HG02884 (cell line): Measurements from ENCODE around the gene MYH8.

ENCODE experiments used
- ATAC-seq: cut with Tn5 transposase; IDR thresholded peaks from one replicate; pipeline ENCODE4 v1.9.1; 2021; ENCODE audit warnings: mild to moderate bottlenecking, moderate library complexity; ENCODE audit not compliant: unreplicated experiment

Gene MYH8

DNA sequence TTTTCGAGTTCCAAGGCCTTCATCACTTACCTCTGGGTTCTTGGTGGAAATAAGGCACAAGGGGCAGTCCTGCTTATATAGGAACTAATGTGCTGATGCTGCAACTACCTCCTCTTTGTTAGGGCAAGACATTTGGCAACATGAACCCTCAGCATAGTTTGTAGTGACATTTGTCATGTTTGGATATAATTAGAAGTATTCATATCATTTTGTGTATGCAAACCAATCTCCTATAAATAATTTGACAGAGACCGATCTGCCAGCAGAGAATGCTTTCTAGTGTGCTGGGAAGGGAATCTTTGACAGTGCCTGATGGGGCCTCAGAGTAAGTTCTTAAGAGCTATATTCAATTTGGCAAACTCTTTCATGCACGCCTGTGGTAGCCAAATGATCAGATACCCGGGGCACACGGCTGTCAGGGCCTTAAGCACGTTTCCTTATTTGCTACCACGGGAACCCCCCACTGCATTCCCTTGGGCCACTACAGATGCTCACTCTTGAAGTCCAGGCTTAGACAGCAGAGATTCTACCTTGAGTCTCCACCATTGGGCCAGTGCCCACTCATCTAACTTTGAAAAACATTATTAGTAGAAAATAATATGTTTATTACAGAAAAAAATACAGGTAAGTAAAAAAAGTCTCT, at the start of gene MYH8:
TSS of gene MYH8 (minus strand) at position 51 of the 643 bp plus-strand sequence. CDS start 1,723 bp downstream, outside the sequence.
- no peak for ATAC-seq

DNA sequence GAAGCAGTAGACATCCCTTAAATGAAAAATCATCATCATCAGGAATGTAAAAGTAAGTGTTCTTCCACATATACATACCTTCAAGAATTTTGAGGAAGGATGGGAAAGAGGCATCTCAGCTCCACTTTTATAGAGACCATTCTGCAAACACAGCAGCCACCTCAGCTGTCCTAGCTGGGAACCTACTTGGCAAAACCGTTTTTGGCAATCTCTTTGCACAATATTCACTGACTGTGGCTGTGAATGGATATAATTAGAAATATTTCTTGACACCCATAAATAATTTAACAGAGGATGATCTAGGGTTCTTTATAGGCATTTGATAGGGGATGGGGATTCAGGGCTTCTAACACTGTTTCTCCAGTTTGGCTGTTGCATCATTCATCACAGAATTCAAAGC, 47.7 kb upstream of the MYH8 start, which contains the start of gene MYH4:
TSS of gene MYH4 (minus strand) at position 101 of the 400 bp plus-strand sequence. CDS start 2,814 bp downstream, outside the sequence.
- ATAC-seq: no peak

DNA sequence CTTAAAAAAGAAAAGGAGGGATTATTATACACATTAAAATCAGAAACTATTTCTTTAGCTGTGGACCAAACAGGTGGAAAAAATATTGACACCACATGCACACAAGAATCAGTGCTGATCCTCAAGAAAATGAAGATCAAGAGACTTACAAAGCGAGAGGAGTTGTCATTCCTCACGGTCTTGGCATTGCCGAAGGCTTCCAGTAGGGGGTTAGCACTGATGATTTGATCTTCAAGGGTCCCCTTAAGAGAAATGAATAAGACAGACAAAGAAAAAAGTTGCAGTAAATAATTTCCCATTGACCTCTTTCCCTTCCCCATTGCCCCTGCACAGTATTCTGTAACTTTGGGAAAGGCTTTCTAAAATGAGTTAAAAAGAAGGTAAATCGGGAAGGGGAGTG, 41.7 kb upstream of the MYH8 start:
- no peak for ATAC-seq

DNA sequence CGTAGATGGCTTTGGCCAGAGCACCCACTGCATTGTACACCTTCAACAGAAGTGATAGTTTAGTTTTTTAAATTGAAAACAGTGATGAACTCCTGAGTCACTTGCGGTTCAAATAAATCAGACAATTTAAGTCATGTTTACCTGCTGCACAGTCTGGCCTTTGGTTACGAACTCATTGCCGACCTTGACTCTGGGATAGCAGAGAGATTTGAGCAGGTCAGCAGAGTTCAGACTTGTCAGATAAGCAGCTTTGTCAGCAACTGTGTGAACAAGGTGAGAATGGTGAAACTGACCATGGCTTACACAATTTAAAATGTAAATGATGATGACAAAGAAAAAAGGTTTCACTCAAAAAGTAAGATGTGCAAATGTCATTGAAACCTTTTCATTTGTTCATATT, 38.3 kb upstream of the MYH8 start:
- ATAC-seq: no peak

DNA sequence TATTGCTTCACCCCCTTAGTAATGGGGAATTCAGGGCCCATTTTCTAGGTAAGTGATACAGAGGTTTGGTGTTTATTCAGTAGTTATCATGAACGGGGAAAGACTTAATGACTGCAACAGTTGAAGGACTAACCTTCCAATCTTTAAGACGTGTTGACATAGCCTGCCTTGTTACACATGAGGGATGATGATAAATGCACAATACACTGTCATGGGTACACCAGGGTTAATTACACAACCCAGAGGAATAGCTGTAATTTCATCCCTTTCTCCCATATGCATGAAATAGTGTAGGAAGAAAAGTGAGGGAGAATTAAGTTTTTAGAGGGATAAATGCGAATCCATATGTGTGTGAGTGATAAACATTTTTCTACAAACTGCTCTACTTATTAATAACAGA, 37.0 kb upstream of the MYH8 start:
- ATAC-seq: no peak

DNA sequence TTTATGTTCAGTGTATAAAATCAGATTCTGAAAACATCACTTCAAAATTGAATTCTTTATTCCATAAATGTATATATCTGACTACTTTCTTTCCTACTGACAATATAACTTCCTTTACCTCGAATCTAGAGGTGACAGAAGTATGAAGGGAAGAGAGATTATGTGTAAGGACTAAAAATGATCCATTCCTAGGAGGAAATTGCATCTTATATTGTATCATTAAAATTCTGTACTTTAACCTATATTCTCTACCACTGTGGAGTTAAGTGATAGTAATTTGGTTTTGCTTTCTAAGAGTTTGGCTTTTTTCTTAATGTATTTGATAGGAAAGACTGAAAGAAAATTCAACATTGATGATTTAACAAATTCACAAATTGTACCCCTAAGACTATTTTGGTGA, 36.2 kb upstream of the MYH8 start:
- no peak for ATAC-seq

DNA sequence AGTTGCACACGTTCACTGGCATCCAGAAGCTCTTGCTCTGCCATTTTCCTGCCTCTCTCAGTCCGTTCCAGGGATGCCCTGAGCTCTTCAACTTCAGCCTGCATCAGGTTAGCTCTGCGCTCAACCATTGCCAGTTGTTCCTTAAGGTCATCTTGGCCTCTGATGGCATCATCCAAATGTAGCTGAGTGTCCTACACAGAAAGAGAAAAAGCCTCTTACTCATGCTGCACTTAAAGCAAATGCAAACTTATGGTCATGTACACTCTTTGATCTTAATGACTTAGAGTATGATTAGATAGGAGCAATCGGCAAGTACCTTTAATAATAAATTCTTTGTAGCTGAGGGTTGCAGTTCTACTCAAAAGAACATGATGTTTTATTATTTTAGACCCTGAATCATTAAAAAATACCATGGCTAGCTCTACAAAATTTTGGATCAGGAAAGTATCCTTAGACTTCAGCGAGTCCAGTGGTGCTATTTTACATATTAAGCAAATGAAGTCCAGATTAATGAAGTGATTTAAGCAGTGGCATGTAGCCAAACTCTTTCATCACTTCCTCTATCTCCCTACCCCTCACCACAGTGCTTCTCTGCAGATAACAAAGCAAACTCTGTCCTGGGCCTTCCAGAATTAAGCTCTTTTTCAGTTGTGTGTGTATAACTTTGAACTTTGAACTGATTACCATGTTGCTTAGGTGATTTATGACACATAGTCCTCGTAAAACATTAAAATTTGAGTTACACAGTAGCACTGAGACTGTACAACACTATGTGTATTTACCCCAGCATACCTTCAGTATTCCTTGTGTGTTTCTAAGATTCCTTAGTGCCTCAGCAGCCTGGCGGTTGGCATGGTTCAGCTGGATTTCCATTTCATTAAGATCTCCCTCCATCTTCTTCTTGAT, 25.5 kb upstream of the MYH8 start:
- no peak for ATAC-seq

DNA sequence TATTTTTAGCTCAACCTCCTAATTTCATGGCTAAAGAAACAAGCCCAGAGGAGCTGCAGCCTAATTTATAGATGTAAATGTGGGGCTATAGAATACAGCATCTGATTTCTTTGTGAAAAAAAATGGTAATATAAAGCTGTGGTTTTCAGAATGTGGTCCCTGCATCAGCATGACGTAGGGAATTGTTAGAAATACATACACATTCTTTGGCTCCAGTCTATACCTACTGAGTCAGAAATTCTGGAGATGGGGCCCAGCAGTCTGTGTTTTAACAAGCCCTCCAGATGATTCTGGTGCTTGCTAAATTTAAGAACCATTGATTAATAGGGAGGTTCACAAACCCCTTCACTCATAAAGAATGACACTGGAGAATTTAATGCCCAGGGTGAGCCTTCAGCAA, 18.1 kb upstream of the MYH8 start:
- no peak for ATAC-seq

DNA sequence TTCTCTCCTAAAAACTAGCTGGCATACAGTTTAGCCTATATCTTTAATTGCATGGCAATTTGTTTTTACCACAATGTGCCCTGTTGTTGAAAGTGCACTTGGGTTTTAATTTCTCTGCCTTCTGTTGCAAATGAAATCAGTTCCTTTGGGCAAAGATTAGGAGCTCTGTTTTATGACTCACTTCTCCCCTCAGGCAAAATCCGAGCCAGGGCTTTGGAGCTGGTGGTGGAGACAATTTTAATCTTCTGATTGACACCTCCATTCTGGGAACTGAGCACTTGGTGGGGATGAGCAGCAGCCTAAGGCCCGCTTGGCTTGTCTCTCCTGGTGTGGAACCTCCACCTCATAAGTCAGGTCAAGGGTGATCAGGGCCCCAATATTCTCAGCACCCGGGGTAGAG, 13.3 kb upstream of the MYH8 start:
- no peak for ATAC-seq

DNA sequence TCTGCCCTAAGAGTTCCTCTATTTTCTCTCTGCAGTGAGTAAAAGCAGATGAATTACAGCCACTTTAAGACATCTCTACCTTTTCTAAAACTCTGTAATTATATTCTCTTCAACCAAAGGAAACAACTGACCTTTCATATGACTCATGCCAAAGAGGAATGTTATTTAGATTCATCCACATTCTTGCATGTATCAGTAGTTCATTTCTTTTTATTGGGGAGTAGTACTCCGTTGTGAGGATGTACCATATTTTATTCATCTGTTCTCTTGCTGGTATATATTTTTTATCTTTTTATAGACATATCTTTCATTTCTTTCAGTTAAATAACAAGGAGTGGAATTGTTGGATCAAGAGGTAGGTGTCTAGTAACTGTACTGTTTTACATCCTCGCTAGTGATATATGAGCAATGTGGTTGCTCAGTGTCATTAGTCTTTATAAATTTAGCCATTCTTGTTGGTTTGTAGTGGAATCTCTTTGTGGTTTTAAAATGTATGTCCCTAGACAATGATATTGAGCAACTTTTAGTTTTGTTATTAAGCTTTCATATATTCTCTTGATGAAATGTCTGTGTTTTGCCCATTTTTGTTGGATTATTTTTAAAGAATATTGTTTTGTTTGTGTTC, 7.8 kb upstream of the MYH8 start:
- ATAC-seq: no peak

DNA sequence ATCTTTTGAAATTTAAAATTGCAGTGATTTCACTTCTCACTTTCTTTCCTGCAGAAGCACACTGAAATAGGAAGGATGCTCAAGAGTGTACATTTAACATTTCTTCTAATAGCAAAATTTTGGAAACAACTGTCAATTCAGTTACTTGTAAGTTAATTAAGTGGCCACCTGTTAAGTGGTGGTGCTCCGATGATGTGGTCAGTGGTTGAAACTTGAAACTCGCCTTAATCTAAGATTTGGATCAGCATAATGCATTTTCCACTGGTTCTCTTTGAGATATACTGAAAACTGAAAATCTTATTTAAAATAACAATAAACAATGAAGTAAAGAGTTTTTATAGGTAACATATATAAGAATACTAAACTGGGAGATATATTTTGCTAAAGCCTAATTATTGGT, 7.0 kb upstream of the MYH8 start:
- ATAC-seq: no peak

DNA sequence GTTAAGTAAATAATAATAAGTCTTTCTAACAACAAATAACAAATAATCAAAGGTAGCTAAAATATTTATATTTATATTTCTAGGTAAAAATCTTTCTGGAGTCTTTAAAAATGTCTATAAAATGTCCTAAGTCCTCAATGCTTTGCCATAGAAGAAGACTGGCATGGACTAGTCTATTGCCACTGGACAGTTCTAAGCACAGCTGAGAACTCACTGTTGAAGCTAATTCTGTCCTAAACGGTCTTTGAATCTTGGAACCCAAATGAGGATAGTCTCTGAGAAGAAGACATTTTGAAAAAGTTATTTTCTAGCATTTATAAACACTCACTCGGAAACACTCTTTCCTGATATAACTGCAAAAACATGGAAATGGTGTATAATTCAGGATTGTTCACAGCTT, 539 bp downstream of the MYH8 start:
- ATAC-seq: no peak

DNA sequence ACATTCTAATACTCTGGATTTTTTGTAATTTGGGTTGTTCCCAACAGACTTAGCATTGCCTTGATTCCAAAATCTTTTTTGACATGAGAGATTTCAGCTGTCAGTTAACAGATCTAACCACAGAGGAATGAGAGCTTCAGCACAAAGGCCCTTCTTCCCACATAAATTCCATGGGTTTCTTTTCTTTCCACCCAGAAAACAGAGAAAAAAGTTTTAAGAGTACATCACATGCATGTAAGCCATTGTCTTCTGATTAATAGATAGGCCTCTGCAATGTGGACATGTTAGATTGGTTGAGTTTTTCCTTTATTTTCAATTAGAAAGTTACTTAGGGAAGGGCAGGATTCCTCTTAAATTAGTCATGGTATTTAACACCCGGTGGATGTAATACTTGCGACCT, 939 bp downstream of the MYH8 start:
- ATAC-seq: no peak

DNA sequence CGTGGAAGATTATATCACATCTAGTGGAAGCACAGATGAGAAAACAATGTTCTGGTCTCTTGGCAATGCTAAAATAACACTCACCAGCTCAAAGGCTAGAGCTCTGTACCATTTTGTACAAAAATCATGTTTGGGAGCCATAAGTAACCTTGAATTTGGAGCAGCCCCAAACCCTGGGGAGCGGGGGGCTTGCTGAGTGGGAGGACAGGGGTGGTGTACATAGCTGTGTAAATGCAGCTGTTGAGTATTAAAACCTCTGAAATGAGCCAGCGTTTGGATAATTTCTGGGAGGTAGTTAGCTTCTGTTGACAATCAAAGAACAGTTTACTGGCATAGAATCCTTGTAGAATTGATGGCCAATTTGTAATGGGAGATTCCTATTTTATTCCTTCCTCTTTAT, 4.3 kb downstream of the MYH8 start:
- ATAC-seq: no peak

DNA sequence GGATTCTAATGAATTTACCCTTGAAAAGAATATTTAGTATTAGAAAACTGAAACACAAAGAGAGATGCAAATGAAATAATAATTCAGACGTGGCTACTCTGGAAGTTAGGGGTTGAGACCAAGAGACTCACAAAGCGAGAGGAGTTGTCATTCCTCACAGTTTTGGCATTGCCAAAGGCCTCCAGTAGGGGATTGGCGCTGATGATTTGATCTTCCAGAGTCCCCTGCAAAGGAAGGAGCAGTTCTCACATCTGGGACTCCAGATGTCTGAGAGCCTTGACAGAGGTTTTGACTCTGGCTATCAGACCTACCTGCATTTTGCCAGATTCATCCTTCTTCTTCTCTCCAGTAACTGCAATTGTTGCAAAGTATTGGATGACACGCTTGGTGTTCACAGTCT, 6.6 kb downstream of the MYH8 start:
- ATAC-seq: no peak

DNA sequence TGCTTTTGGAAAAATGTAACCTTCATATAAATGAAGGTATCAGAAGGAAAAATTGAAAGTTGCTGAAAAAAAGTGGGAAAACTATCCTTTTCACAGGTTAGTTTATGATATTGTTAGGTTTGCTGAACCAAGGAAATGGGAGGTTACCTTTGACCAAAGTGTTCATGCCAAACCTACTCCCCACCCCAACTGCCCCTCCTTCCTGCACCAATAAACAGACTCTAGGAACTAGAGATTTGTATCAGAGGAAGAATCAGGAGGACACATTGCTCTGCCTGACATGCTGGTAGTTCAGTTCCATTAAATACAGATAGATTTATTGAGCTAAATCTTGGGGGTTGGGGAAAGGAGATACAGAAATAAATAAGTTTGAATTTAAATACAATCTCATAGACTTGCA, 18.2 kb downstream of the MYH8 start:
- no peak for ATAC-seq

DNA sequence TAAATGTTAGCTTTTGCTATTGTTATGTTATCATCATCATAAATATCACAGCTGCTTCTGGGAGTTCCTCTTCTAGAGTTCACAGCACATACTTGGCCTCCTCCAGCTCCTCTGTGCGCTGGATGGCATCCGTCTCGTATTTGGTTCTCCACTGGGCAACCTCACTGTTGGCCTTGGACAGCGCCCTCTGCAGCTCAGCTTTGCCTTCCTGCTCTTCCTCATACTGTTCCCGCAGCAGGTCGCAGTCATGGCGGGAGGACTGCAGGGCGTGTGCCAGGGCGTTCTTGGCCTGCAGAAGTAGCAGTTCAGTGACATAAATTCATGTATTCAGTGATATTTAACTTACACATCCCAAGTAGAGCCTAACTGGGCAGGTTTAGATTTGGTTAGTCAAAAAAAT, 23.4 kb downstream of the MYH8 start:
- ATAC-seq: no peak

DNA sequence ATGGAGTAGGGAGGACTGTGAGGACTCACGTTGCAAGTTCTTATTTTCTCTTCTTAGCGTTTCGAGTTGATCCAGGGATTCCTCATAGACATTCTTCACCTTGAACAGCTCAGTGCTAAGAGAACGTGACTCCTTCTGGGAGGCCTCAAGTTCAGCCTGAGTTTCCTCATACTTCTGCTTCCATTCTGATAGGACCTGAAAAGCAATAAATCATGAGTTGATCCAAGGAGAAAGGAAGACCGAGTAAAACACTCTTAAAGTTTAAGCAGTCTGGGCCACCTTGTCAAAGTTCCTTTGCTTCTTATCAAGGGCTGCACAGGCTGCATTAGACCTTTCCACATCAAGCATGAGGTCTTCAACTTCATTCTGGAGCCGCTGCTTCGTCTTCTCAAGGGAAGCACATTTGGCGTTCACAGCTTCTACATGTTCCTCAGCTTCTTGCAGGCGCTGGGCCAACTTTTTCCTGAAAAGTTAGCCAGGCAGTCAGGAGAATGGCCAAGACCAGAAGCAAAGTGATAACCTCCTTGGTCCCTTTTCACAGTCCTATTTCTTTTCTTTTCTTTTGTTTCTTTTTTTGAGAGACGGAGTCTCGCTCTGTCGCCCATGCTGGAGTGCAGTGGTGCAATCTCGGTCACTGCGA, 25.1 kb downstream of the MYH8 start:
- no peak for ATAC-seq

DNA sequence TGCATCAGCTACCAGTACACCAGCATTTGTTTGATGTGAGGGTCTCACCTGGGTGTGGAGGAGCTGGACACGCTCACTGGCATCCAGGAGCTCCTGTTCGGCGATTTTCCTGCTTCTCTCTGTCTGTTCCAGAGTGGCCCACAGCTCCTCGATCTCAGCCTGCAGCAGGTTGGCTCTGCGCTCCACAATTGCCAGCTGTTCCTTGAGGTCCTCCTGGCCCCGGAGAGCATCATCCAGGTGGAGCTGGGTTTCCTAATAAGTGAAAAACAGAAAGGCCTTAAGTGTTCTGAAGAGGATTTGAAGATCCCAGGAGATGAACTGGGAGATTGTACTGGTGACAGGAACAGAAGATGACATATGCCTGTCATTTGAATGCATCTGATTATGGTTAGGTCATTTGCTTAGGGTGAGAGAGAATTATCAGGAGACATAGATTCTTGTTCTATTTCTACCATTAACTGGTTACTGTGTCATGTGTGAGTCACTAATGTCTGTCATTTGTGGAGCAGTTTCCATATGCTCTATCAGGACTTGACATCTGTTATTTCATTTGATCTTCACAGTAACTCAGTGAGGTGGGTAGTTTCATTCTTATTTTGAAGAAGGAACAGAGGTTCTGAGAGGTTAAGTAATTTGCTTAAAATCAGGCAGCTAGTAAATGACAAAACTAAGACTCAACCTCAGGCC, 27.4 kb downstream of the MYH8 start:
- peak; percentile 83 for ATAC-seq

DNA sequence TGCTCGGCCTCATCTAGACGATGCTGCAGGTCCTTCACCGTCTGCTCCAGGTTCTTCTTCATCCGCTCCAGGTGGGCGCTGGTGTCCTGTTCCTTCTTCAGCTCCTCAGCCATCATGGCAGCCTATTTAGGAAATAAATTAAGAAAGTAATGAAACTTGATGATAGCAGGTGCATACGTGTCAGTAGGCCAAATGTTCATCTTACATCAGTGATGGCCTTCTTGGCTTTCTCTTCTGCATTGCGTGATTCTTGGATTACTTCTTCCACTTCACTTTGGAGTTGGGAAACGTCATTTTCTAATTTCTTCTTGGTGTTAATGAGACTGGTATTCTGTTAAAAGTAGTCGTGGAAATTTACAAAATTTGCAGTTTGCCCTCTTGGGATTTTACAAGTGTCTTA, 28.9 kb downstream of the MYH8 start:
- ATAC-seq: no peak

DNA sequence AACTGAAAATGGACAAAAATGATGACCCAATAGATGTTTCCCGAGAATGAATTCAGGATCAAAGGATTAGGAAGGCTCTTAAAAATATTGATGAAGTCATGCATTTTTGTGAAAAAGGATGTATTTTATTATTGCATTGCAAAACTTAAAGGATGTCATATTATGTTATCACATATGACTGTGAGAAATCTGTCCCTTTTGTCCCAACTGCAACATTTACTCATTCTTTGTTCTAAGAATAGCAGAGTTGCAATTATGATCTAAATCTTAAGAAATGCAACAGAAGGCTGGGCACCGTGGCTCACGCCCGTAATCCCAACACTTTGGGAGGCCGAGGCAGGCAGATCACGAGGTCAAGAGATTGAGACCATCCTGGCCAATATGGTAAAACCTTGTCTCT, 35.9 kb downstream of the MYH8 start:
- ATAC-seq: no peak
